Stimulated activated CD4-positive, alpha-beta T cell treated with anti-CD3 and anti-CD28 coated beads, Interleukin-12 subunit alpha, Interleukin-12 subunit beta, amount 100 ng/mL, for 48 hours (primary cell): ENCODE results near the gene ITGAE.
A peak's percentile ranks its signal among the peaks of the same experiment; 100 is the strongest.
"Not testable (repeated sequence)": the region's sequence is repeated elsewhere in the genome, so short reads cannot be mapped to it uniquely, and the experiment has no call there.

Experiments
- DNase-seq, 3 donors: peaks; one replicate each; pipeline ENCODE4 v3.0.0-alpha.2; 2020; ENCODE audit warnings: low read depth in 2 of 3, low spot score in 1 of 3

ITGAE gene

GRCh38 chr17:3761918-3762380 lies 39.0 kb downstream of the ITGAE start:
- DNase-seq: no peak

GRCh38 chr17:3761036-3761917 lies 39.7 kb downstream of the ITGAE start:
- no peak for DNase-seq

- no peak for DNase-seq
These were observed 41.3 kb downstream of the ITGAE start for GRCh38 chr17:3759597-3760216.

GRCh38 chr17:3755335-3756030 lies 45.5 kb downstream of the ITGAE start:
- DNase-seq: no peak

GRCh38 chr17:3754458-3755334 lies 46.3 kb downstream of the ITGAE start:
- peak; percentile 44 to 49 (median 45) for DNase-seq

GRCh38 chr17:3754066-3754457 lies 46.9 kb downstream of the ITGAE start:
- DNase-seq: no peak

- no peak for DNase-seq
These were observed 47.4 kb downstream of the ITGAE start for GRCh38 chr17:3753624-3754023.

- no peak for DNase-seq
These were observed 49.2 kb downstream of the ITGAE start for GRCh38 chr17:3751836-3752235.

- DNase-seq: no peak
These were observed 50.1 kb downstream of the ITGAE start for GRCh38 chr17:3750926-3751325.

- no peak for DNase-seq
These were observed 50.7 kb downstream of the ITGAE start for GRCh38 chr17:3750296-3750695.

- DNase-seq: no peak
These were observed 52.4 kb downstream of the ITGAE start for GRCh38 chr17:3748576-3748975.

GRCh38 chr17:3747805-3748204 lies 53.2 kb downstream of the ITGAE start:
- no peak for DNase-seq

GRCh38 chr17:3745071-3745470 lies 55.9 kb downstream of the ITGAE start:
- no peak for DNase-seq

GRCh38 chr17:3744014-3744413 lies 57.0 kb downstream of the ITGAE start:
- DNase-seq: no peak

- no peak for DNase-seq
These were observed 60.3 kb downstream of the ITGAE start for GRCh38 chr17:3740611-3741073.

GRCh38 chr17:3739422-3740124 lies 61.4 kb downstream of the ITGAE start:
- DNase-seq: no peak

- peak; percentile 44 to 61 (median 56) for DNase-seq
These were observed 62.3 kb downstream of the ITGAE start for GRCh38 chr17:3738562-3739295.

- DNase-seq: no peak
These were observed 65.5 kb downstream of the ITGAE start for GRCh38 chr17:3735515-3735914.

- DNase-seq: not testable (repeated sequence)
These were observed 66.1 kb downstream of the ITGAE start for GRCh38 chr17:3734911-3735276.
